ENCODE data around the gene KIRREL1.

The KIRREL1 gene

GRCh38 chr1:158059984-158060383 is 66.5 kb downstream of the KIRREL1 start:
- H3K9me3 ChIP-seq (ENCODE audit: low read length) = no peaks in the 10 kb centered on the region
- H3K4me1 ChIP-seq (ENCODE audit: insufficient read depth, low read length, severe bottlenecking) = no peaks in the 10 kb centered on the region
- H3K27me3 ChIP-seq (ENCODE audit: insufficient read depth, low read length) = no peaks in the 10 kb centered on the region; the same call in 1 of the 2 replicates
- no peak overlapping the region for H3K27ac ChIP-seq (ENCODE audit: low read depth, low read length, poor library complexity, severe bottlenecking)
- no peaks in the 10 kb centered on the region for H3K9me2 ChIP-seq (ENCODE audit: low read depth, low read length)
- H4K20me1 ChIP-seq (ENCODE audit: insufficient read depth, low read length) = no peaks in the 10 kb centered on the region
- TF ChIP-seq CTCF (IDR thresholded peaks at IDR 0.05; ENCODE audit: low read length) = no peak
- TF ChIP-seq EZH2 (IDR thresholded peaks at IDR 0.05; ENCODE audit: borderline replicate concordance, low read length) = no peak
- no peaks in the 10 kb centered on the region for H3F3A ChIP-seq (ENCODE audit: insufficient read depth, low read length)
- no peak overlapping the region for H2AFZ ChIP-seq (ENCODE audit: low read length)
- H3K79me2 ChIP-seq (ENCODE audit: insufficient read depth, low read length) = no peaks in the 10 kb centered on the region
- no peak overlapping the region for H3K4me3 ChIP-seq (ENCODE audit: low read depth, low read length, poor library complexity, severe bottlenecking)
- no peaks in the 10 kb centered on the region for H3K36me3 ChIP-seq (ENCODE audit: insufficient read depth, low read length)
- no peak overlapping the region for H3K4me2 ChIP-seq (ENCODE audit: low read length)
- no peak overlapping the region for H3K9ac ChIP-seq (ENCODE audit: low read length)

GRCh38 chr1:158062174-158062573 is 68.7 kb downstream of the KIRREL1 start:
- no peaks in the 10 kb centered on the region for H3K9me3 ChIP-seq (ENCODE audit: low read length)
- H3K27ac ChIP-seq (ENCODE audit: low read depth, low read length, poor library complexity, severe bottlenecking) = no peak overlapping the region
- H2AFZ ChIP-seq (ENCODE audit: low read length) = no peak overlapping the region
- H3K4me1 ChIP-seq (ENCODE audit: insufficient read depth, low read length, severe bottlenecking) = no peaks in the 10 kb centered on the region
- H3K79me2 ChIP-seq (ENCODE audit: insufficient read depth, low read length) = no peaks in the 10 kb centered on the region
- TF ChIP-seq EZH2 (IDR thresholded peaks at IDR 0.05; ENCODE audit: borderline replicate concordance, low read length) (no peak), CTCF (IDR thresholded peaks at IDR 0.05; ENCODE audit: low read length) (no peak)
- no peaks in the 10 kb centered on the region for H3K9me2 ChIP-seq (ENCODE audit: low read depth, low read length)
- H3K9ac ChIP-seq (ENCODE audit: low read length) = no peak overlapping the region
- H3F3A ChIP-seq (ENCODE audit: insufficient read depth, low read length) = no peaks in the 10 kb centered on the region
- H4K20me1 ChIP-seq (ENCODE audit: insufficient read depth, low read length) = no peaks in the 10 kb centered on the region
- no peak overlapping the region for H3K4me2 ChIP-seq (ENCODE audit: low read length)
- no peak overlapping the region for H3K4me3 ChIP-seq (ENCODE audit: low read depth, low read length, poor library complexity, severe bottlenecking)
- no peaks in the 10 kb centered on the region for H3K36me3 ChIP-seq (ENCODE audit: insufficient read depth, low read length)
- H3K27me3 ChIP-seq (ENCODE audit: insufficient read depth, low read length) = no peaks in the 10 kb centered on the region; the same call in 1 of the 2 replicates

- H3K9me3 ChIP-seq (ENCODE audit: low read length) = no peaks in the 10 kb centered on the region
- H3K27me3 ChIP-seq (ENCODE audit: insufficient read depth, low read length) = no peaks in the 10 kb centered on the region
- no peaks in the 10 kb centered on the region for H3F3A ChIP-seq (ENCODE audit: insufficient read depth, low read length)
- H3K36me3 ChIP-seq (ENCODE audit: insufficient read depth, low read length) = no peaks in the 10 kb centered on the region
- no peak overlapping the region for H3K4me2 ChIP-seq (ENCODE audit: low read length)
- no peaks in the 10 kb centered on the region for H4K20me1 ChIP-seq (ENCODE audit: insufficient read depth, low read length)
- H3K9ac ChIP-seq (ENCODE audit: low read length) = no peak overlapping the region
- no peaks in the 10 kb centered on the region for H3K9me2 ChIP-seq (ENCODE audit: low read depth, low read length)
- no peak overlapping the region for H2AFZ ChIP-seq (ENCODE audit: low read length)
- H3K79me2 ChIP-seq (ENCODE audit: insufficient read depth, low read length) = no peaks in the 10 kb centered on the region
- H3K4me1 ChIP-seq (ENCODE audit: insufficient read depth, low read length, severe bottlenecking) = no peaks in the 10 kb centered on the region
- no peak overlapping the region for H3K4me3 ChIP-seq (ENCODE audit: low read depth, low read length, poor library complexity, severe bottlenecking)
- TF ChIP-seq CTCF (IDR thresholded peaks at IDR 0.05; ENCODE audit: low read length) (no peak), EZH2 (IDR thresholded peaks at IDR 0.05; ENCODE audit: borderline replicate concordance, low read length) (no peak)
- no peak overlapping the region for H3K27ac ChIP-seq (ENCODE audit: low read depth, low read length, poor library complexity, severe bottlenecking)
These were observed 74.2 kb downstream of the KIRREL1 start for GRCh38 chr1:158067662-158068061.
